Measurements from ENCODE around the gene AFTPH. TPM values are rescaled to one million over a fixed set of nuclear protein-coding genes. Genes with fewer than 3 reads are reported as not detected.

Gene AFTPH
- polyA plus RNA-seq, 3 donors, result 22.3 to 28.6 (median 28.4) TPM

DNA sequence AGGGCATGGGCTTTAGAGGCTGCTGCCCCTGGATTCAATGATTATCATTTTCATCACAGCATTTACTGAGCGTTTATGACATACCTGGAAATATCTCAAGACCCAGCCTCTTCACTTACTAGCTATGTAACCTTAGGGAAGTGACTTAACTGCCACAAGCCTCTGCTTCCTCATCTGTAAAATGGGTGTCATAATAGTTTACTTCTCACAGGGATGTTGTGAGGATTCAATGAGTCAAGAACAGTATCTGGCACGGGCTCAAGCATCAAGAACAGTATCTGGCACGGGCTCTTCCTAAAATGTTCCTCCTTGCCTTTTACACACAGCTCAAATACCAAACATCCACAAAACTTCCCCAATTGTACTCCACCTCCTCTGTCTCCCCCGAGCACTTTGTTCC lies 38.8 kb upstream of the AFTPH start:
- Histone ChIP-seq H3K4me2 (replicated peaks; ENCODE audit: extremely low read depth, low read length, poor library complexity, severe bottlenecking) (no peak overlapping the region), H2AFZ (ENCODE audit: insufficient read depth, low read depth, low read length, poor library complexity, severe bottlenecking) (no peak overlapping the region), H3K79me2 (ENCODE audit: insufficient read depth, low read length) (no peaks in the 10 kb centered on the region), H3K27me3 (ENCODE audit: control insufficient read depth in 2 of 2, insufficient read depth in 2 of 2, low read length in 2 of 2) (no peaks in the 10 kb centered on the region), H3K9ac (ENCODE audit: insufficient read depth, low read length, poor library complexity, severe bottlenecking) (no peak overlapping the region), H3K4me3 (replicated peaks in 1 of 3; ENCODE audit: low read depth in 2 of 3, low read length in 3 of 3) (no peak overlapping the region), H3K9me3 (replicated peaks in 1 of 2; ENCODE audit: control insufficient read depth in 1 of 2, insufficient read depth in 1 of 2, low read length in 2 of 2) (no peaks in the 10 kb centered on the region), H3K27ac (ENCODE audit: low read depth in 1 of 2, low read length in 2 of 2) (no peak overlapping the region), H4K20me1 (ENCODE audit: insufficient read depth, low read length) (no peaks in the 10 kb centered on the region), H3K4me1 (ENCODE audit: control insufficient read depth in 1 of 2, insufficient read depth in 2 of 2, low read length in 2 of 2) (peaks cover 0 to 4% of the 10 kb centered on the region in 2 donors), H3K36me3 (replicated peaks in 1 of 2; ENCODE audit: control insufficient read depth in 1 of 2, insufficient read depth in 2 of 2, low read length in 2 of 2) (no peaks in the 10 kb centered on the region)
- H3K27ac Mint-ChIP-seq, result no peak overlapping the region
- no peaks in the 10 kb centered on the region for H3K36me3 Mint-ChIP-seq
- H3K27me3 Mint-ChIP-seq (ENCODE audit: low read depth in 3 of 3), result peaks cover 0 to 1% (median 1%) of the 10 kb centered on the region in 3 donors
- peak in 2 of 3 donors; percentile 12 to 32 for DNase-seq
- H3K4me3 Mint-ChIP-seq, result no peak overlapping the region
- intact Hi-C loops (cut with micrococcal nuclease), result loop anchor here (5.0 to 10.0 kb wide), 2 partner anchors 431 to 433 kb away; no protein-coding TSS in a partner anchor
- H3K4me1 Mint-ChIP-seq, result peaks cover 6% of the 10 kb centered on the region
- TF ChIP-seq, protein P1, sequence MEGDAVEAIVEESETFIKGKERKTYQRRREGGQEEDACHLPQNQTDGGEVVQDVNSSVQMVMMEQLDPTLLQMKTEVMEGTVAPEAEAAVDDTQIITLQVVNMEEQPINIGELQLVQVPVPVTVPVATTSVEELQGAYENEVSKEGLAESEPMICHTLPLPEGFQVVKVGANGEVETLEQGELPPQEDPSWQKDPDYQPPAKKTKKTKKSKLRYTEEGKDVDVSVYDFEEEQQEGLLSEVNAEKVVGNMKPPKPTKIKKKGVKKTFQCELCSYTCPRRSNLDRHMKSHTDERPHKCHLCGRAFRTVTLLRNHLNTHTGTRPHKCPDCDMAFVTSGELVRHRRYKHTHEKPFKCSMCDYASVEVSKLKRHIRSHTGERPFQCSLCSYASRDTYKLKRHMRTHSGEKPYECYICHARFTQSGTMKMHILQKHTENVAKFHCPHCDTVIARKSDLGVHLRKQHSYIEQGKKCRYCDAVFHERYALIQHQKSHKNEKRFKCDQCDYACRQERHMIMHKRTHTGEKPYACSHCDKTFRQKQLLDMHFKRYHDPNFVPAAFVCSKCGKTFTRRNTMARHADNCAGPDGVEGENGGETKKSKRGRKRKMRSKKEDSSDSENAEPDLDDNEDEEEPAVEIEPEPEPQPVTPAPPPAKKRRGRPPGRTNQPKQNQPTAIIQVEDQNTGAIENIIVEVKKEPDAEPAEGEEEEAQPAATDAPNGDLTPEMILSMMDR (IDR thresholded peaks at IDR 0.05), result no peak
- 29% methylated on average over 1 of the region's 4 CpGs for WGBS (ENCODE audit: insufficient coverage)
- no peaks in the 10 kb centered on the region for H3K9me3 Mint-ChIP-seq

GRCh38 chr2:64485961-64486360 lies 38.2 kb upstream of the AFTPH start:
- intact Hi-C loops (cut with micrococcal nuclease), result loop anchor here (5.0 to 10.0 kb wide), 2 partner anchors 431 to 434 kb away; no protein-coding TSS in a partner anchor
- Histone ChIP-seq H3K4me1 (ENCODE audit: control insufficient read depth in 1 of 2, insufficient read depth in 2 of 2, low read length in 2 of 2) (peaks cover 0 to 4% of the 10 kb centered on the region in 2 donors), H3K27ac (ENCODE audit: low read depth in 1 of 2, low read length in 2 of 2) (no peak overlapping the region), H3K9ac (ENCODE audit: insufficient read depth, low read length, poor library complexity, severe bottlenecking) (no peak overlapping the region), H3K36me3 (replicated peaks in 1 of 2; ENCODE audit: control insufficient read depth in 1 of 2, insufficient read depth in 2 of 2, low read length in 2 of 2) (no peaks in the 10 kb centered on the region), H3K27me3 (ENCODE audit: control insufficient read depth in 2 of 2, insufficient read depth in 2 of 2, low read length in 2 of 2) (no peaks in the 10 kb centered on the region), H3K9me3 (replicated peaks in 1 of 2; ENCODE audit: control insufficient read depth in 1 of 2, insufficient read depth in 1 of 2, low read length in 2 of 2) (no peaks in the 10 kb centered on the region), H2AFZ (ENCODE audit: insufficient read depth, low read depth, low read length, poor library complexity, severe bottlenecking) (no peak overlapping the region), H3K79me2 (ENCODE audit: insufficient read depth, low read length) (no peaks in the 10 kb centered on the region), H4K20me1 (ENCODE audit: insufficient read depth, low read length) (no peaks in the 10 kb centered on the region), H3K4me2 (replicated peaks; ENCODE audit: extremely low read depth, low read length, poor library complexity, severe bottlenecking) (no peak overlapping the region), H3K4me3 (replicated peaks in 1 of 3; ENCODE audit: low read depth in 2 of 3, low read length in 3 of 3) (no peak overlapping the region)
- Mint-ChIP-seq H3K4me3 (no peak overlapping the region), H3K36me3 (no peaks in the 10 kb centered on the region), H3K27ac (no peak overlapping the region), H3K27me3 (ENCODE audit: low read depth in 3 of 3) (peaks cover 0 to 3% (median 1%) of the 10 kb centered on the region in 3 donors), H3K4me1 (peaks cover 8% of the 10 kb centered on the region), H3K9me3 (no peaks in the 10 kb centered on the region)
- WGBS (ENCODE audit: insufficient coverage), result 69% methylated on average over 6 of the region's 8 CpGs
- TF ChIP-seq, protein P1 (IDR thresholded peaks at IDR 0.05), result no peak
- no peak for DNase-seq
